GM18519 (cell line): ENCODE results near the gene USP17L19.
"Not testable (repeated sequence)": the region's sequence is repeated elsewhere in the genome, so short reads cannot be mapped to it uniquely, and the experiment has no call there.

Experiments used
- ATAC-seq: cut with Tn5 transposase; IDR thresholded peaks from one replicate; pipeline ENCODE4 v1.9.1; 2021; ENCODE audit warnings: mild to moderate bottlenecking, moderate library complexity; ENCODE audit not compliant: unreplicated experiment, low FRiP score

USP17L19 gene

GRCh38 chr4:9253078-9253477, at the start of gene USP17L19:
Gene USP17L19, plus strand, starts transcription at chr4:9253378. Its CDS starts 0 bp downstream, at chr4:9253378.
- ATAC-seq: not testable (repeated sequence)

- ATAC-seq: not testable (repeated sequence)
Measured at GRCh38 chr4:9210357-9210756, 42.8 kb upstream of the USP17L19 start, which contains the start of gene USP17L10. Gene USP17L10, plus strand, starts transcription at chr4:9210657. Its CDS starts 0 bp downstream, at chr4:9210657.

- not testable (repeated sequence) for ATAC-seq
Measured at GRCh38 chr4:9214701-9215100, 38.5 kb upstream of the USP17L19 start.

- not testable (repeated sequence) for ATAC-seq
Measured at GRCh38 chr4:9215105-9215504, 38.1 kb upstream of the USP17L19 start, which contains the start of gene USP17L11. Gene USP17L11, plus strand, starts transcription at chr4:9215405. Its CDS starts 0 bp downstream, at chr4:9215405.

- not testable (repeated sequence) for ATAC-seq
Measured at GRCh38 chr4:9219852-9220251, 33.3 kb upstream of the USP17L19 start, which contains the start of gene USP17L12. Gene USP17L12, plus strand, starts transcription at chr4:9220152. Its CDS starts 0 bp downstream, at chr4:9220152.

GRCh38 chr4:9224596-9224995, 28.6 kb upstream of the USP17L19 start, which contains the start of gene USP17L13:
Gene USP17L13, plus strand, starts transcription at chr4:9224896. Its CDS starts 0 bp downstream, at chr4:9224896.
- not testable (repeated sequence) for ATAC-seq

GRCh38 chr4:9230249-9230648, 22.9 kb upstream of the USP17L19 start:
- ATAC-seq: not testable (repeated sequence)

GRCh38 chr4:9234085-9234484, 19.1 kb upstream of the USP17L19 start, which contains the start of gene USP17L15:
Gene USP17L15, plus strand, starts transcription at chr4:9234385. Its CDS starts 0 bp downstream, at chr4:9234385.
- ATAC-seq: not testable (repeated sequence)

- ATAC-seq: not testable (repeated sequence)
Measured at GRCh38 chr4:9238461-9238860, 14.7 kb upstream of the USP17L19 start.

GRCh38 chr4:9243579-9243978, 9.6 kb upstream of the USP17L19 start, which contains the start of gene USP17L17:
Gene USP17L17, plus strand, starts transcription at chr4:9243879. Its CDS starts 0 bp downstream, at chr4:9243879.
- not testable (repeated sequence) for ATAC-seq

GRCh38 chr4:9247953-9248680, 5.1 kb upstream of the USP17L19 start, which contains the start of gene USP17L18:
Gene USP17L18, plus strand, starts transcription at chr4:9248630. Its CDS starts 0 bp downstream, at chr4:9248630.
- ATAC-seq: not testable (repeated sequence)

GRCh38 chr4:9257824-9258223, 4.6 kb downstream of the USP17L19 start, which contains the start of gene USP17L20:
Gene USP17L20, plus strand, starts transcription at chr4:9258124. Its CDS starts 0 bp downstream, at chr4:9258124.
- ATAC-seq: not testable (repeated sequence)

- ATAC-seq: not testable (repeated sequence)
Measured at GRCh38 chr4:9262572-9262971, 9.4 kb downstream of the USP17L19 start, which contains the start of gene USP17L21. Gene USP17L21, plus strand, starts transcription at chr4:9262872. Its CDS starts 0 bp downstream, at chr4:9262872.

- not testable (repeated sequence) for ATAC-seq
Measured at GRCh38 chr4:9267319-9267718, 14.1 kb downstream of the USP17L19 start, which contains the start of gene USP17L22. Gene USP17L22, plus strand, starts transcription at chr4:9267619. Its CDS starts 0 bp downstream, at chr4:9267619.

- ATAC-seq: not testable (repeated sequence)
Measured at GRCh38 chr4:9271719-9272118, 18.5 kb downstream of the USP17L19 start.
